Measurements from ENCODE around the gene KLHL29.

DNA sequence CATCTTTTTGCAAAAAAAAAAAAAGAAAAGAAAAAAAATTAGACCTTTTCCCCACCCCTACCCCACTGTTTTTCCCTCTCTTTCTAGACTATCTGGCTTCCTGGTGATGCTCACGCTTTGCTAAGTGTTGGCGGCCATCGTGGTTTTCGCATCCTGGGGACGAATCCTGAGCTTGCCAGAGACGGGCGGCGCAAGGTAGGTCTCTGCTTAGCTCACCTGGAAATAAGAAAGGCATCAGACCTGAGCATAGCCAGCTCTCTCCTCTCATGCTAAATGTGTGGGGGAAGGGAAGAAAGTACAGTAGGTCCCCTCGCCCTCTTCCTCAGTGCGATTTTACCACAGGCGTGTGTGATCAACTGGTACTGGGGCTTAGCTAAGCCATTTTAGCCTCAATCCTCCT, 90.5 kb downstream of the KLHL29 start:
- TF ChIP-seq, protein P1, sequence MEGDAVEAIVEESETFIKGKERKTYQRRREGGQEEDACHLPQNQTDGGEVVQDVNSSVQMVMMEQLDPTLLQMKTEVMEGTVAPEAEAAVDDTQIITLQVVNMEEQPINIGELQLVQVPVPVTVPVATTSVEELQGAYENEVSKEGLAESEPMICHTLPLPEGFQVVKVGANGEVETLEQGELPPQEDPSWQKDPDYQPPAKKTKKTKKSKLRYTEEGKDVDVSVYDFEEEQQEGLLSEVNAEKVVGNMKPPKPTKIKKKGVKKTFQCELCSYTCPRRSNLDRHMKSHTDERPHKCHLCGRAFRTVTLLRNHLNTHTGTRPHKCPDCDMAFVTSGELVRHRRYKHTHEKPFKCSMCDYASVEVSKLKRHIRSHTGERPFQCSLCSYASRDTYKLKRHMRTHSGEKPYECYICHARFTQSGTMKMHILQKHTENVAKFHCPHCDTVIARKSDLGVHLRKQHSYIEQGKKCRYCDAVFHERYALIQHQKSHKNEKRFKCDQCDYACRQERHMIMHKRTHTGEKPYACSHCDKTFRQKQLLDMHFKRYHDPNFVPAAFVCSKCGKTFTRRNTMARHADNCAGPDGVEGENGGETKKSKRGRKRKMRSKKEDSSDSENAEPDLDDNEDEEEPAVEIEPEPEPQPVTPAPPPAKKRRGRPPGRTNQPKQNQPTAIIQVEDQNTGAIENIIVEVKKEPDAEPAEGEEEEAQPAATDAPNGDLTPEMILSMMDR (IDR thresholded peaks at IDR 0.05), result no peak
- no peak for TF ChIP-seq EP300 (IDR thresholded peaks at IDR 0.05)
- no peak for TF ChIP-seq POLR2A (IDR thresholded peaks at IDR 0.05)

Data from ovary (tissue), 3 donors.